ENCODE measurements around the gene TEX30.
A peak's percentile ranks its signal among the peaks of the same experiment; 100 is the strongest.
"Not testable (repeated sequence)": the region's sequence is repeated elsewhere in the genome, so short reads cannot be mapped to it uniquely, and the experiment has no call there.

Gene TEX30
- 11.0 to 12.2 reads per million in 2 donors for total RNA-seq

DNA sequence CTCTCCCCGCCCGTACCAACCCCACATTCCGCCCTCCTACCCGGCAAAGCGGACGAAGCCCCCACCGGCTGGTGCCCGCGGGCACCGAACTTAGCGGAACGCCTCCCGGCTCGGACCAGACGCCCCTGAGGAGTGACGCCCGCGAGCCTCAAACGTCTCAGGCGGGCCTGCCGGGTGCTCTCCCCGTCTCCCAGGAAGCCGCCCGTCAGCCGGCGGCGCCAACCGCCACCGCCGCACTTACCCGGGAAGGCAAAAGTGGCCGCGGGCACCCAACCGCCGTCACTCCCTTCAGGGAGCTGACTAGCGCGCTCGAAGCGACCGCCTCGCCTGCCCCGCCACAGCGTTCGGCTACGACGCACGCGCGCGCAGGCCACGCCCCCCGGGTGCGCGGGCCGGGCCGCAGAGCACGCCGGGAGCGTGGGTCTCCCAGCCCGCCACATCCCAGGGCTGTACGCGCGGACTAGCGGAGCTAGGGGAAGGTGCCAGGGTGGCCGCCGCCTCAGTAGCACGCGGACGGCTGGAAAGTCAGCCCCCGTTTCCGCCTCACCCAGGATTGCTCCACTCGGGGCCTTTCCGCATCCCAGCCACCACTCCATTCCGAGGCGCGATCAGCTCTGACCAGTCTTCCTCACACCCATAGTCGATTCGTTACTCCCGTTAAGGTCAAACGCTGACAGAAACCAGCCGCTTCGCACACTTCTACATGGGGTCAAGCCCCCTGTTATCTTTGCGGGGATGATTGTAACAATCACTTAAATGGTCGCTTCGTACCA, at the start of gene TEX30:
Gene TEX30 (minus strand): TSS at position 346 of the 773 bp plus-strand sequence. CDS start 3,760 bp downstream, outside the sequence.
- DNase-seq, result peak; percentile 84

GRCh38 chr13:102817907-102818306, 44.3 kb upstream of the TEX30 start:
- DNase-seq, result no peak

DNA sequence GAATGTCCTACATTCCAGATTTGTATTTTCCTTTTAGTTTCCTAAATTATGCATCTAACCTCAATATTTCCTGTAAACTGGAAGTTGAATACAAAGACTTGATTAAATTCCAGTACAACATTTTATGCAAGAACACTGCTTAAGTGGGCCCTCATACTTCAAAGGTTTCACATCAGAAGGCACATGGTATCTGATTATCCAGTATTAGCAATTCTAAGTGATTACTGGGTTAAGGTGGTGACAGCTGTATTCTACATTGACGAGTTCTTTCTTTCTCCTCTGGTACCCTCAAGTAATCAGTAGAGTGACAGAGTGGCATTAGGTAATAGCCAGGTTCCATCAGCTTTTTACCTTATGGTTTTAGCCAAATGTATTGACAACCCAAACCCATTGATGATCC, 43.7 kb upstream of the TEX30 start:
- DNase-seq, result no peak

GRCh38 chr13:102816708-102817107, 43.1 kb upstream of the TEX30 start:
- no peak for DNase-seq

- no peak for DNase-seq
Measured at GRCh38 chr13:102815788-102816187, 42.2 kb upstream of the TEX30 start.

- DNase-seq, result no peak
Measured at GRCh38 chr13:102814793-102815192, 41.2 kb upstream of the TEX30 start.

GRCh38 chr13:102814025-102814607, 40.5 kb upstream of the TEX30 start:
- DNase-seq, result no peak

DNA sequence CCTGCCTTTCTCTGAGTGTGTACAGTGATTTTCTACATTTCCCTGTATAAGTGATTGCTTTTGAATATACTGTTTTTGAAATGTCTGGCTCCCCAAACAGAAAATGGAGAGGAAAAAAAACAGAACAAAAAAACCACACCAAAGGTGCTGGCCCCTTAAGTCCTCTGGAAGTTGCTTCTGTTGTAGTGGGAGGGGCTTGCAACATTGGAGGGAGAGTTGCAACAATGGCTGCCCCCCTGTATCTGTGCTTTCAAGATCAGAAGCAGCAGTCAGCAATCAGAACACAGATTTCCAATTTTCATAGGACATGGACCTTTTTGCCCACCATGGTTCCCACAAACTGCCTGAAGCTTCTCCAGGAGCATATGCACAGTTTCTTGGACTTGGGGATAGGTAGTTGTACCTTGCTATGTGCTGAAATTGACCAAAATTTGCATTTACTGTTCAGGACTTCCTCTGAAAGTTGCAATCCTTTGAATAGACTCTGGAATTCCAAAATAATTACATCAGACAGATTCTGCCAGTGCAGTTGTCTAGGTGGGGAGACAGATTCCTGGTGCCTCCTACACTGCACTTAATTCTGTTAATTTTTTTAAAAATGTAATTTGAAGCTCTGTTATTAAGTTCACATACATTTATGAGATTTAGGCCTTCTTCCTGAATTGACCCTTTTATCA, 39.2 kb upstream of the TEX30 start:
- no peak for DNase-seq

GRCh38 chr13:102807699-102808098, 34.1 kb upstream of the TEX30 start:
- DNase-seq, result no peak

DNA sequence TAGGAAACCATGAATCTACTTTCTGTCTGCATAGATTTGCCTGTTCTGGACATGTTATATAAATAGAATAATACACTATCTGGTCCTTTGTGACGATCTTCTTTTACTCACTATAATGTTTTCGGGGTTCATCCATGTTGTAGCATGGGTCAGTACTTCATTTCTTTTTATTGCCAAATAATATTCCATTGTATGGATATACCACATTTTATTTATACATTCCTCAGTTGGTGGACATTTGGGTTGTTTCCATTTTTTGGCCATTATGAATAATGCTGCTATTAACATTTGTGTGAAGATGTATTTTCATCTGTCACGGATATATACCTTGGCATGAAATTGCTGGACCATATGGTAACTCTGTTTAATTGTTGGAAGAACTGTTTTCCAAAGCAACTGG, 32.1 kb upstream of the TEX30 start:
- DNase-seq, result no peak

DNA sequence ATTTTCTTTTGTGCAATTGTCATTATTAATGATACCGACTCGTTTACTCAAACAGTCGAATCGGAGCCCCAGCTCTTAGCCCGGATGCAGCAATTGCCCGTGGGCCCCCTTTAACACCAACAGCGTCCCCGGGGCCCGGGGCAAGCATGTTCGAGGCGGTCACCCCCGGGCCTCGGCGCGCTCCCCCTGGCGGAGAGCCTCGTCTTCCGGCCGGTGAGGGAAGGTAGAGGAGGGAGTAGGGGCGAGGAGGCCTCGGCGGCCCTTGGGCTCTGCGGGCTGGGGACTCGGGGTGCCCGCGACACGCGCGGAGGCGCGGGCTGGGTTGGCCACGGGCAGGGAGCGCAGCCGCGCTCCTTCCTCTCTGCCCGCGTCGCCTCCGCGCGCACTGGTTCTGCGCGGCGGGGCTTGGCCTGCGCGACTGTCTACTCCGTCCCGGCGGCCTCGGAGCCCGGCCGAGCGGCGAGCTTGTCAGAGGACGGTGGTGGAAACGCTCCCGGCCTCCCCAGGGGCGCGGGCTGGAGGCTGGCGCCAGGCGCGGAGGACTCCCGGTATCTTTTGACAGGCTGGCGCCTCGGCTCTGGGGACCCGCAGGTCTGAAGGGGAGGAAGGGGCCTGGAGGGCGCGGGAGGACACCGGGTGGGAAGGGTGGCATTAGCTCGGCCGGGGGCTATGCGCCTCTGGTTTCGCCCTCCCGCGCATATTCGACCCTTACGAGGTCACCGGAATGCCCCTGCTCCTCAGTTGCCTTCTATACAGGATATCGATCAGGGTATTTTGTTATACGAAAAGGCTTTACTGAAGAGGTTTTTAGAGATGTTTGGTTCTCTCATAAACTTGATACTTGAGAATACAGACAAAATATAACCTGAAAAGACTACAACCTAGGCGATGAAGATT, 26.8 kb upstream of the TEX30 start:
- peak; percentile 73 for DNase-seq

DNA sequence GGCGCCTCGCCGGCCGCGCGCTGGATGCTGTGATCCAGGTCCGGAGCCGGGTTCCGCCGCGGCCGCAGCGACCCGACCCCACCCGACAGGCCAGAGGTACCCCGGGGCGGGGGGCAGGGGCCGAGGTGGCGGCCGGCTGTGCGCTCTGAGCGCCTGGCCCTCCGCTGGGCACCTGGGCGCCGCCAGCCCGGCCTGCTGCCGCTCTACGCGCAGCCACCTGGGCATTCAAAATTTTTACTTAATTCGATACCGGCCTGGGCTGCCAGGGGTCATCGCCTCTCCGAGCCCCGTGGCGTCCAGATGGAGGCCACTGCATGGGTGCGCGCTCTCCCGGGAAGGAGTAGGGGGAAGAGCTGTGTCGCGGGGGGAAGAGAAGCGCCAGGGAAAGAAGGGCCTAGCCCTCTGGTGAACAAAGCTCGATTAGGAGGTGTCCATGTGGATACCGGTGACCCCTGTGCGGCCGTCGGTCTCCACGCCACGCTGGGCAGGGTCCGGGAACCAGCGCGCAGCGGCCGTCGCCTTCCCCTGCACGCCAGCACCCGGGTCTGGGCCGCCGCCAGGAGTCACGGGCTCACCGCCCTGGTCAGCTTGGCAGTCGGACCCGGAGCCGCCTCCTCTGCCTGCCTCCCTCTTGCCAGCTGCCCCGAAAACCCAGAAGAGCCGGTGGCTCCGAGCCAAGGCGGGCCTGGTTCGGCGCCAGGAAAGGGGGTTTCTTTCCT, 26.0 kb upstream of the TEX30 start:
- peak; percentile 16 for DNase-seq

DNA sequence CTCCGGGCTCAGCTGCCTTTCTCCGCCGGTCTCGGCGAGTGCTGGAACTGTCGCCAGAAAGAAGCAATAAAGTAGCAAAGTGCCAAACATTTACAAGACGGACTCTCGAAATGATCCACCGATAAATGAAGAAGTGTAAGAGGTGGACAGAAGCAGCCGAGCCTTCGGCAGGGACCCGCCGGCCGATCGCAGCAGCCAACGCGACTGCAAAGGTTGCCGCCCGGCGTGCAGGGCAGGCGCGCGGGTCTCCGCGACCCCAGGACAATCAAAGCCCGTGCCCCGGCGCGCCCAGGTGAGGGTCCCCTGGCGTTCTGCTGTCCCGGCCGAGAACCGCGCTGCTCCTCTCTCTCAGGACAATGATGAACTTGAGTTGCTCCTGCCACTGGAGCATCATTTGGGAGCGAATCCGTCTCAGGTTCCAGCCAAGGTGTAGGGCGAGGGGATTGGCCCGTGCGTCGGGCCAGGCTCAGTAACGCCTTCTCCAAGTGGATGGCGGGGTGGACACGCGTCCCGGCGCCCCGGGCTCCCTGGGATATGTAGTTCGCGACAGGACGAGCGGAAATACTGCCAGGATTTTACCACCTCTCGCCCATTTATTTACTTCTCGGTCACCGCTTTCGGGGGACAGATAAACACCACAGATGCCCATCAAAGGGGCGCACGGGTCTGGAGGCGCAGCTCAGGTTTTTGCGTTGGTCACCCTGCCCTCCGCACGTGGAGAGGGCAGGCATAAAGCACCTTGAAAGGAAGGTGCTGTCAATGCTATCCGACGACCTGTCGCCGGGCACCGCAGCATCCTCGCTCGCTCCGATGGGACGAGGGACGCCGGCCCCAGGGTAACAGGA, 25.2 kb upstream of the TEX30 start, which contains the start of the genes BIVM and POGLUT2:
Gene BIVM (plus strand): TSS at position 539 of the 845 bp plus-strand sequence. CDS start 8,149 bp downstream, outside the sequence.
Gene POGLUT2 (minus strand): TSS at position 396 of the 845 bp plus-strand sequence. CDS start 306 bp downstream, at position 90.
- DNase-seq, result peak; percentile 67

DNA sequence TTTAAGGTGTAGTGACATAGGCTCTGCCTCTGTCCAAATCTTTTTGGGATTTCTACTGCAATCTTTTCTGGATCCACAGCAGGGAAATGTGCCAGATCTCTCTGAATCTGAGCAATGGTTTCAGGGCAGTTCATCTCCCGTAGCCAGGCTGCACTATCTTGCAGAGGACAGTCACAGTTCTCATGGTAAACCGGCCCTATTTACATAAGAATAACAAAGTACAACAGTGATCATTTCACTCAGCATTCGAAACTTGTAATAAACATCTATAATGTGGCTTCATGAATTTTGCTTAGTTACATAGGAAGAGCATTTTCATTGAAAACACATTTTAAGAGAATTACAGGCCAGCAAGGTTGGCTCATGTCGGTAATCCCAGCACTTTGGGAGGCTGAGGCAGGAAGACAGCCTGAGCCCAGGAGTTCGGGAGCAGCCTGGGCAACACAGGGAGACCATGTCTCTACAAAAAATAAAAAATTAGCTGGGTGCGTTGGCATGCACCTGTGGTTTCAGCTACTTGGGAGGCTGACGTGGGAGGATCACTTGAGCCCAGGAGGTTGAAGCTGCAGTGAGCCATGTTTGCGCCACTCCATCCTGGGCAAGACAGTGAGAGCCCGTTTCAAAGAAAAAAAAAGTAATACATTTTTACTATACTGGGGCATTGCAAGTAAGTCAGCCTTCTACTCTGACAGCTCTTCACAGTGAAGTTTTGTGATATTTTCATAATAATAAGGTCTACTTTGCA, 20.2 kb upstream of the TEX30 start:
- DNase-seq, result no peak

GRCh38 chr13:102792396-102792795, 18.8 kb upstream of the TEX30 start:
- DNase-seq, result no peak

- no peak for DNase-seq
Measured at GRCh38 chr13:102788683-102789082, 15.1 kb upstream of the TEX30 start.

- no peak for DNase-seq
Measured at GRCh38 chr13:102784483-102784882, 10.9 kb upstream of the TEX30 start.

GRCh38 chr13:102781591-102781990, 8.0 kb upstream of the TEX30 start:
- no peak for DNase-seq

GRCh38 chr13:102780656-102781055, 7.1 kb upstream of the TEX30 start:
- DNase-seq, result not testable (repeated sequence)

Data from activated gamma-delta T cell (primary cell).